OCI-LY7 (cell line): ENCODE results near the gene ANKRD9.

Experiments used
- CTCF ChIP-seq: fragments of 200-600 bp; sonication (generic); conservative IDR thresholded peaks from 2 replicates; pipeline ENCODE4 v1.5.1; 2014; ENCODE audit warnings: mild to moderate bottlenecking, antibody characterized with exemption, low read length, moderate library complexity, mixed read lengths
- EZH2phosphoT487 ChIP-seq: fragments of 200-600 bp; sonication (generic); IDR thresholded peaks from 2 replicates; pipeline ENCODE4 v1.6.1; 2018; ENCODE audit warnings: low read depth, borderline replicate concordance, mild to moderate bottlenecking, mixed run types, antibody characterized with exemption, low read length, moderate library complexity, mixed read lengths

- TF ChIP-seq EZH2phosphoT487 (no peak), CTCF (no peak)
Measured at GRCh38 chr14:102457509-102457908, 52.1 kb downstream of the ANKRD9 start.
